AG09309 (cell line): ENCODE data around the gene ARID1A.

ENCODE experiments used
- DNase-seq: peaks from one replicate; pipeline ENCODE4 v3.0.0-alpha.2; 2010; ENCODE audit warnings: low read depth
- H3K4me3 ChIP-seq: 2 replicates; pipeline ENCODE4 v1.5.1; 2011; ENCODE audit warnings: mild to moderate bottlenecking, low read depth, low read length, moderate library complexity; ENCODE audit not compliant: control insufficient read depth
- CTCF ChIP-seq: IDR thresholded peaks from 2 replicates; pipeline ENCODE4 v1.5.1; 2011; ENCODE audit warnings: mild to moderate bottlenecking, low read depth, low read length, inconsistent platforms; ENCODE audit not compliant: insufficient read depth, control insufficient read depth; ENCODE audit errors: missing control alignments

ARID1A gene

DNA sequence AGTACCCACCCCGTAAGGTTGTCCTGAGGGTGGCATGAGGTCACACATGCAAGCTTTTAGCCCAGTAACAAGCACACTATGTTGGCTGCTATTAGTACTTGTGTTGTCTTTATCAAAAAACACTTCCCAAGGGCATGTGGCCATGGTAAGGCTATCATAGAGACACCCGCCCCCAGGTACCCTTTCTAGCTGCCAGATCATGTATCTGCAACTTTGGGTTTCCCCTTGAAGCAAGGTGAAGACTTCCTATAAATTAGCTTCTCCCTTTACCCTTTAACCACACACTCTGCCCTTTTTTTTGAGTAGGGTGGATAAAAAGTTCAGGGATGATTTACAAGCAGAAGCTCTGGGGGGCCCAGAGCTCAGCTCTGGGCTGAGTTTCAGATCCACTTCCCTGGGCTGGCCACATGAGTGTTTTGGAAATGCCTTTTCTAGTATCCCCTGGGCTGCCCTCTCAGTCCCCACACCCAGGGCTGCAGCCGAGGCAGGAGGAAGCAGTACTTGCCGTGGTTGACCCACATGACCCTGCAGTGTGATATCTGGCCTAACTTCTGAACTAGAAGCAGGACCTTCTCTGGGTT lies 132.7 kb downstream of the ARID1A start:
- no peak for TF ChIP-seq CTCF
- no peak for DNase-seq
- H3K4me3 ChIP-seq: no peak overlapping the region

DNA sequence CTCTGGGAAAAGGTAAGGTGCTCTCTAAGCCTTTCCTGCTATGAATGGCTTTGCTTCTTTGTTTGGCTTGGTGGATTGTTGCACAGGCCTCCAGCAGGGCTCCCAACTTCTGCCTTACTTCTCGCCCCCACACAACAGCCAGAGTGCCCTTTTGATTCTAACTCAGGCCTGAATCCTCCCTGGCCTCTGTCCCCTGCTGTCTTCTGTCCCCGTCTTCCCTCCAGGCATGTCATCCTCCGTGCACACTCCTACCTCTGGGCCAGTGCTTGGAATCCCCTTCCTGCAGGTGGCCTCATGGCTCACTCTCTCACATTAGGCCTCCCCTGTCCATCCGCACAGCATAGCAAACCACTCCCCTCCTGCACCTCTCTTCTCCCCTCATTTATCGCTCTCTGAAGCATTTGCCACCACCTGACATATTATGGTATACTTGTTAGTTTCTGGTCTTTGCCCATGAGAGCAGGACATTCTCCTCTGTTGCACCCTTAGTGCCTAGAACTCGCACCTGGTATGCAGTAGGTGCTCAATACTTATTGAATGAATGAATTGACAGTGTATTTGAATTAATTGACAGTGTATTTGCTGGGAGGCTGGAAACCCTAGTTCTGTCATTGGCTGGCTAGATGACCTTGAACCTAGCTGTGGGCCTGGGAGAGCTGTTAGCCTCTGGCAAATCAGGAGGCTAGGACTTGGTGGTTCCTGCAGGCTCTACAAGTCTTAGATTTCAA lies 133.5 kb downstream of the ARID1A start:
- TF ChIP-seq CTCF: no peak
- H3K4me3 ChIP-seq: no peak overlapping the region
- DNase-seq: no peak

DNA sequence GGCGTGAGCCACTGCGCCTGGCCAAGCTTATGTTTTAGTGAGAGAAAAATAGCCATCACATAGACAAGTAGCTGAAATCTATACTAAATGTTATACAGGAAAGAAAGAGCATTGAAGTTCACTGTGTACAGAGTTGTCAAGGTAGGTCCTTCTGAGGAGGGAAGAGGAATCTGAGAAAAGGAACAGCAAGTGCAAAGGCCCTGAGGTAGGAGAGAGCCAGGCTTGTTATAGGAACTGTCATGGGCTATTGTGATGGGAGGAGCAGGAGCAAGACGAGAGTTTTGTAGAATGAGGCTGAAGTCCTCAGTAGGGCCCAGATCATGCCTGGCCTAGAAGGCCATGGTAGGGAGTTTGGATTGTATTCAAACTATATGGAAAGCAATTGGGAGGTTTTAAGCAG lies 135.2 kb downstream of the ARID1A start:
- no peak for DNase-seq
- no peak for TF ChIP-seq CTCF
- no peak overlapping the region for H3K4me3 ChIP-seq
